ENCODE data around the gene ACOT8.
"Not testable (repeated sequence)": the region's sequence is repeated elsewhere in the genome, so short reads cannot be mapped to it uniquely, and the experiment has no call there.

ACOT8 gene

GRCh38 chr20:45857114-45857881, at the start of gene ACOT8, which contains the start of gene ZSWIM3:
TSS of gene ACOT8 (minus strand) at chr20:45857392. CDS start at chr20:45857315, 77 bp downstream.
TSS of gene ZSWIM3 (plus strand) at chr20:45857614. CDS start at chr20:45857826, 212 bp downstream.
- peak; percentile 99 for DNase-seq

GRCh38 chr20:45905505-45906079, 48.4 kb upstream of the ACOT8 start:
- DNase-seq: no peak

- no peak for DNase-seq
These were observed 47.7 kb upstream of the ACOT8 start for GRCh38 chr20:45904583-45905504.

GRCh38 chr20:45902199-45902701, 45.1 kb upstream of the ACOT8 start:
- DNase-seq: no peak

GRCh38 chr20:45901332-45901731, 44.1 kb upstream of the ACOT8 start:
- not testable (repeated sequence) for DNase-seq

- no peak for DNase-seq
These were observed 42.0 kb upstream of the ACOT8 start for GRCh38 chr20:45899046-45899835.

GRCh38 chr20:45898285-45898684, 41.1 kb upstream of the ACOT8 start:
- DNase-seq: no peak

- DNase-seq: no peak
These were observed 40.5 kb upstream of the ACOT8 start for GRCh38 chr20:45897692-45898091.

GRCh38 chr20:45897289-45897688, 40.1 kb upstream of the ACOT8 start:
- no peak for DNase-seq

- DNase-seq: no peak
These were observed 39.5 kb upstream of the ACOT8 start for GRCh38 chr20:45896641-45897161.

GRCh38 chr20:45894797-45895196, 37.6 kb upstream of the ACOT8 start:
- no peak for DNase-seq

- DNase-seq: no peak
These were observed 36.6 kb upstream of the ACOT8 start for GRCh38 chr20:45893831-45894230.

- DNase-seq: no peak
These were observed 35.8 kb upstream of the ACOT8 start for GRCh38 chr20:45892828-45893500.

GRCh38 chr20:45892049-45892825, 35.0 kb upstream of the ACOT8 start:
- DNase-seq: no peak

GRCh38 chr20:45890985-45891983, 34.1 kb upstream of the ACOT8 start, which contains the start of the genes CTSA and NEURL2:
TSS of gene CTSA (plus strand) at chr20:45891335. CDS start at chr20:45891569, 234 bp downstream.
TSS of gene NEURL2 (minus strand) at chr20:45891208. CDS start at chr20:45890991, 217 bp downstream.
- DNase-seq: peak; percentile 50

- peak; percentile 16 for DNase-seq
These were observed 33.1 kb upstream of the ACOT8 start for GRCh38 chr20:45890077-45890984.

- no peak for DNase-seq
These were observed 31.5 kb upstream of the ACOT8 start for GRCh38 chr20:45888681-45889080.

- DNase-seq: no peak
These were observed 30.1 kb upstream of the ACOT8 start, which contains the start of gene SPATA25 for GRCh38 chr20:45887346-45887715. TSS of gene SPATA25 (minus strand) at chr20:45887622. CDS start at chr20:45887590, 32 bp downstream.

Data from NCI-H1417 treated with DMSO at 0.1 percent for 48 hours (cell line).